H1 (cell line): Measurements from ENCODE around the gene GTF3C5. TPM values are rescaled to one million over a fixed set of nuclear protein-coding genes. Genes with fewer than 3 reads are reported as not detected.

Experiments used
- CEBPB ChIP-seq: IDR thresholded peaks from 2 replicates; pipeline ENCODE4 v1.6.1; 2012; ENCODE audit warnings: low read depth, low read length
- CTBP2 ChIP-seq: IDR thresholded peaks from 2 replicates; pipeline ENCODE4 v1.7.0; 2011; ENCODE audit warnings: borderline replicate concordance, mild to moderate bottlenecking, moderate library complexity, mixed read lengths, low read length; ENCODE audit not compliant: insufficient read depth, insufficient read length
- GTF2F1 ChIP-seq: IDR thresholded peaks from 2 replicates; pipeline ENCODE4 v1.6.1; 2012; ENCODE audit warnings: low read depth, low read length, improper control_type of control experiment, borderline replicate concordance
- JUND ChIP-seq: IDR thresholded peaks from 2 replicates; pipeline ENCODE4 v1.6.1; 2011; ENCODE audit warnings: mild to moderate bottlenecking, improper control_type of control experiment, low read length
- KDM1A ChIP-seq: fragments of 200-600, 300-600 bp; sonication (generic); IDR thresholded peaks from 2 replicates; pipeline ENCODE4 v1.7.1; 2016; ENCODE audit warnings: mild to moderate bottlenecking, low read length, borderline replicate concordance
- SAP30 ChIP-seq: fragments of 300-600 bp; sonication (generic); IDR thresholded peaks from 2 replicates; pipeline ENCODE4 v1.7.1; 2012; ENCODE audit warnings: low read length, moderate library complexity, mild to moderate bottlenecking, inconsistent platforms; ENCODE audit not compliant: insufficient read depth, insufficient replicate concordance
- TBP ChIP-seq: IDR thresholded peaks from 2 replicates; pipeline ENCODE4 v1.6.1; 2011; ENCODE audit warnings: low read depth, low read length, improper control_type of control experiment
- polyA plus RNA-seq, 7 experiments: library from polyadenylated mRNA; depleted of rRNA in 3 of 7; stranded (reverse) in 5 of 7; unstranded in 2 of 7; fragments of >200 nt in 5 of 7; fragments of 200-250 nt in 2 of 7; gene quantifications; 1 replicate in 5 of 7; 2 replicates in 1 of 7; 4 replicates in 1 of 7; pipeline versions ENCODE4 v1.2.1 to v1.2.3, GENCODE V29; 2011 to 2013; ENCODE audit warnings: missing spikeins in 2 of 7, mixed read lengths in 2 of 7
- total RNA-seq: library from RNA; stranded (reverse); fragmentation: NEBNext Ultra II Directional; extraction: Animal tissue kit (Norgen Biotek cat#: 25700); gene quantifications from 2 replicates; pipeline ENCODE4 v1.2.1, GENCODE V29; 2021
- TF ChIP-seq, protein P1 (sequence below): fragments of 300-600 bp; sonication (generic); IDR thresholded peaks from 2 replicates; pipeline ENCODE4 v1.7.1; 2012; ENCODE audit warnings: low read length, moderate library complexity, mild to moderate bottlenecking, inconsistent platforms; ENCODE audit not compliant: insufficient replicate concordance

The GTF3C5 gene
- total and polyA plus RNA-seq, 2 of the 8 experiments (the other 6 are each of a cell fraction or from before 2014, with no cell fraction given) = 78.7 to 87.1 TPM

DNA sequence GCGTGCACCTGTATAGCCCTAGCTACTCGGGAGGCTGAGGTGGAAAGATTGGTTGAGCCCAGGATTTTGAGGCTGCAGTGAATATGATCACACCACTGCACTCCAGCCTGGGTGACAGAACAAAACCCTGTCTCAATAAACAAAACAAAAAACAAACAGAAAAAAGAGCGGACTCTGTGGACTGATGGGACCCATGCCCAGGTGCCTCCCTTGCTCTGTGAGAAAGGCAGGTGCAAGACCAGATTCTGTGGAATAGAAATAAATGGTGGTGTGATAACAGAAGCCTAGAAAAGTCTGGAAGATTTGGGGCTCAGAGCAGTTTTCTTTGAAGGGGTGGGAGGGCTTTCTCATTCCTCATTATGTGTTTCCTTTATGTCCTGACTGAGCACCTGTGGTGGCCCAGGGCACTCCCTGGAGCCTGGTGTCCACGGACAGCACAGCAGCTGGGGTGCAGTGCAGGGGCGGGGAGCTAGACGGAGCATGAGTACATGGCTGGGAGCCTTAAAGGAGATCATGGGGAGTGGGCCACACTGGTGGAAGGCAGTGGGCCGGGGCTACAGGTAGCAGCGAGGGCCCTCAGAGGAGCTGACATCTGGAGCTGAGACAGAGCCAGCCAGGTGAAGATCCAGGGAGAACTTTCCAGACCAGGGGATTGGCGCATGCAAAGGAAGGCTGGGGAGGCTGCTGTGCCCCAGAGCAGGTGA lies 15.6 kb downstream of the GTF3C5 start (continued):
- TF ChIP-seq, protein P1, sequence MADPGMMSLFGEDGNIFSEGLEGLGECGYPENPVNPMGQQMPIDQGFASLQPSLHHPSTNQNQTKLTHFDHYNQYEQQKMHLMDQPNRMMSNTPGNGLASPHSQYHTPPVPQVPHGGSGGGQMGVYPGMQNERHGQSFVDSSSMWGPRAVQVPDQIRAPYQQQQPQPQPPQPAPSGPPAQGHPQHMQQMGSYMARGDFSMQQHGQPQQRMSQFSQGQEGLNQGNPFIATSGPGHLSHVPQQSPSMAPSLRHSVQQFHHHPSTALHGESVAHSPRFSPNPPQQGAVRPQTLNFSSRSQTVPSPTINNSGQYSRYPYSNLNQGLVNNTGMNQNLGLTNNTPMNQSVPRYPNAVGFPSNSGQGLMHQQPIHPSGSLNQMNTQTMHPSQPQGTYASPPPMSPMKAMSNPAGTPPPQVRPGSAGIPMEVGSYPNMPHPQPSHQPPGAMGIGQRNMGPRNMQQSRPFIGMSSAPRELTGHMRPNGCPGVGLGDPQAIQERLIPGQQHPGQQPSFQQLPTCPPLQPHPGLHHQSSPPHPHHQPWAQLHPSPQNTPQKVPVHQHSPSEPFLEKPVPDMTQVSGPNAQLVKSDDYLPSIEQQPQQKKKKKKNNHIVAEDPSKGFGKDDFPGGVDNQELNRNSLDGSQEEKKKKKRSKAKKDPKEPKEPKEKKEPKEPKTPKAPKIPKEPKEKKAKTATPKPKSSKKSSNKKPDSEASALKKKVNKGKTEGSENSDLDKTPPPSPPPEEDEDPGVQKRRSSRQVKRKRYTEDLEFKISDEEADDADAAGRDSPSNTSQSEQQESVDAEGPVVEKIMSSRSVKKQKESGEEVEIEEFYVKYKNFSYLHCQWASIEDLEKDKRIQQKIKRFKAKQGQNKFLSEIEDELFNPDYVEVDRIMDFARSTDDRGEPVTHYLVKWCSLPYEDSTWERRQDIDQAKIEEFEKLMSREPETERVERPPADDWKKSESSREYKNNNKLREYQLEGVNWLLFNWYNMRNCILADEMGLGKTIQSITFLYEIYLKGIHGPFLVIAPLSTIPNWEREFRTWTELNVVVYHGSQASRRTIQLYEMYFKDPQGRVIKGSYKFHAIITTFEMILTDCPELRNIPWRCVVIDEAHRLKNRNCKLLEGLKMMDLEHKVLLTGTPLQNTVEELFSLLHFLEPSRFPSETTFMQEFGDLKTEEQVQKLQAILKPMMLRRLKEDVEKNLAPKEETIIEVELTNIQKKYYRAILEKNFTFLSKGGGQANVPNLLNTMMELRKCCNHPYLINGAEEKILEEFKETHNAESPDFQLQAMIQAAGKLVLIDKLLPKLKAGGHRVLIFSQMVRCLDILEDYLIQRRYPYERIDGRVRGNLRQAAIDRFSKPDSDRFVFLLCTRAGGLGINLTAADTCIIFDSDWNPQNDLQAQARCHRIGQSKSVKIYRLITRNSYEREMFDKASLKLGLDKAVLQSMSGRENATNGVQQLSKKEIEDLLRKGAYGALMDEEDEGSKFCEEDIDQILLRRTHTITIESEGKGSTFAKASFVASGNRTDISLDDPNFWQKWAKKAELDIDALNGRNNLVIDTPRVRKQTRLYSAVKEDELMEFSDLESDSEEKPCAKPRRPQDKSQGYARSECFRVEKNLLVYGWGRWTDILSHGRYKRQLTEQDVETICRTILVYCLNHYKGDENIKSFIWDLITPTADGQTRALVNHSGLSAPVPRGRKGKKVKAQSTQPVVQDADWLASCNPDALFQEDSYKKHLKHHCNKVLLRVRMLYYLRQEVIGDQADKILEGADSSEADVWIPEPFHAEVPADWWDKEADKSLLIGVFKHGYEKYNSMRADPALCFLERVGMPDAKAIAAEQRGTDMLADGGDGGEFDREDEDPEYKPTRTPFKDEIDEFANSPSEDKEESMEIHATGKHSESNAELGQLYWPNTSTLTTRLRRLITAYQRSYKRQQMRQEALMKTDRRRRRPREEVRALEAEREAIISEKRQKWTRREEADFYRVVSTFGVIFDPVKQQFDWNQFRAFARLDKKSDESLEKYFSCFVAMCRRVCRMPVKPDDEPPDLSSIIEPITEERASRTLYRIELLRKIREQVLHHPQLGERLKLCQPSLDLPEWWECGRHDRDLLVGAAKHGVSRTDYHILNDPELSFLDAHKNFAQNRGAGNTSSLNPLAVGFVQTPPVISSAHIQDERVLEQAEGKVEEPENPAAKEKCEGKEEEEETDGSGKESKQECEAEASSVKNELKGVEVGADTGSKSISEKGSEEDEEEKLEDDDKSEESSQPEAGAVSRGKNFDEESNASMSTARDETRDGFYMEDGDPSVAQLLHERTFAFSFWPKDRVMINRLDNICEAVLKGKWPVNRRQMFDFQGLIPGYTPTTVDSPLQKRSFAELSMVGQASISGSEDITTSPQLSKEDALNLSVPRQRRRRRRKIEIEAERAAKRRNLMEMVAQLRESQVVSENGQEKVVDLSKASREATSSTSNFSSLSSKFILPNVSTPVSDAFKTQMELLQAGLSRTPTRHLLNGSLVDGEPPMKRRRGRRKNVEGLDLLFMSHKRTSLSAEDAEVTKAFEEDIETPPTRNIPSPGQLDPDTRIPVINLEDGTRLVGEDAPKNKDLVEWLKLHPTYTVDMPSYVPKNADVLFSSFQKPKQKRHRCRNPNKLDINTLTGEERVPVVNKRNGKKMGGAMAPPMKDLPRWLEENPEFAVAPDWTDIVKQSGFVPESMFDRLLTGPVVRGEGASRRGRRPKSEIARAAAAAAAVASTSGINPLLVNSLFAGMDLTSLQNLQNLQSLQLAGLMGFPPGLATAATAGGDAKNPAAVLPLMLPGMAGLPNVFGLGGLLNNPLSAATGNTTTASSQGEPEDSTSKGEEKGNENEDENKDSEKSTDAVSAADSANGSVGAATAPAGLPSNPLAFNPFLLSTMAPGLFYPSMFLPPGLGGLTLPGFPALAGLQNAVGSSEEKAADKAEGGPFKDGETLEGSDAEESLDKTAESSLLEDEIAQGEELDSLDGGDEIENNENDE = no peak
- TF ChIP-seq GTF2F1 = no peak
- TF ChIP-seq TBP = no peak
- TF ChIP-seq CEBPB = no peak
- no peak for TF ChIP-seq SAP30
- TF ChIP-seq KDM1A = no peak
- TF ChIP-seq JUND = no peak
- TF ChIP-seq CTBP2 = no peak
